CD4-positive, alpha-beta T cell (primary cell): ENCODE results near the gene FBN2. TPM values are rescaled to one million over a fixed set of nuclear protein-coding genes. Genes with fewer than 3 reads are reported as not detected.
"Not testable (repeated sequence)": the region's sequence is repeated elsewhere in the genome, so short reads cannot be mapped to it uniquely, and the experiment has no call there.

Experiments used
- ATAC-seq: fragments of 200-7000 bp; cut with Tn5 transposase; one replicate; pipeline ENCODE4 v1.10.0; 2022; ENCODE audit warnings: mild to moderate bottlenecking; ENCODE audit not compliant: poor library complexity
- CTCF ChIA-PET: fragments of 350-600 bp; sonication (Branson Sonifier 250); formaldehyde crosslinking; loops from one replicate; lab custom pipeline; 2021; ENCODE audit warnings: antibody characterized with exemption, inconsistent platforms; lab: Charles Lee
- POLR2A ChIA-PET: fragments of 350-600 bp; sonication (Branson Sonifier 250); formaldehyde crosslinking; loops from one replicate; lab custom pipeline; 2021; ENCODE audit warnings: antibody characterized with exemption, inconsistent platforms; lab: Charles Lee
- DNase-seq, 14 experiments: peaks; one replicate each; pipeline ENCODE4 v3.0.0-alpha.2; 2013 to 2020; ENCODE audit warnings: mixed read lengths in 2 of 14
- H3K27ac ChIP-seq, 2 donors: one replicate each; pipeline versions ENCODE4 v1.5.1 to v1.7.0; 2013; ENCODE audit warnings: low read length in 2 of 2, low read depth in 1 of 2, mild to moderate bottlenecking in 1 of 2
- H3K27me3 ChIP-seq, 2 experiments: 1 replicate in 1 of 2; 2 replicates in 1 of 2; pipeline versions ENCODE4 v1.6.1 to v1.7.0; 2013; ENCODE audit warnings: low read length in 2 of 2, control low read depth in 1 of 2, mild to moderate bottlenecking in 1 of 2, moderate library complexity in 1 of 2; ENCODE audit not compliant: insufficient read depth in 2 of 2, control insufficient read depth in 1 of 2
- H3K36me3 ChIP-seq: one replicate; pipeline ENCODE4 v1.6.1; 2013; ENCODE audit warnings: low read length, control low read depth; ENCODE audit not compliant: insufficient read depth
- H3K4me1 ChIP-seq: one replicate; pipeline ENCODE4 v1.6.1; 2013; ENCODE audit warnings: low read length, control low read depth; ENCODE audit not compliant: insufficient read depth
- H3K4me3 ChIP-seq: one replicate; pipeline ENCODE4 v1.5.1; 2013; ENCODE audit warnings: mild to moderate bottlenecking, low read length, moderate library complexity
- H3K9me3 ChIP-seq, 2 experiments: 1 replicate in 1 of 2; 2 replicates in 1 of 2; pipeline versions ENCODE4 v1.6.1 to v1.7.0; 2013; ENCODE audit warnings: low read length in 2 of 2, mild to moderate bottlenecking in 2 of 2, control low read depth in 1 of 2, moderate library complexity in 1 of 2; ENCODE audit not compliant: control insufficient read depth in 1 of 2, insufficient read depth in 1 of 2
- H3K27ac Mint-ChIP-seq: one replicate; pipeline ENCODE4 v1.8.0; 2020; ENCODE audit warnings: mixed read lengths
- H3K27me3 Mint-ChIP-seq: one replicate; pipeline ENCODE4 v1.8.0; 2021; ENCODE audit warnings: mixed read lengths
- H3K36me3 Mint-ChIP-seq: one replicate; pipeline ENCODE4 v1.8.0; 2021; ENCODE audit warnings: low read depth, mixed read lengths
- H3K4me1 Mint-ChIP-seq: one replicate; pipeline ENCODE4 v1.8.0; 2021; ENCODE audit warnings: low read depth, mixed read lengths
- H3K4me3 Mint-ChIP-seq: one replicate; pipeline ENCODE4 v1.8.0; 2020; ENCODE audit warnings: mild to moderate bottlenecking, mixed read lengths
- H3K9me3 Mint-ChIP-seq: one replicate; pipeline ENCODE4 v1.8.0; 2020; ENCODE audit warnings: mixed read lengths
- intact Hi-C, 2 experiments: fragments of 100-400 bp; cut with DNase I in 1 of 2; cut with micrococcal nuclease in 1 of 2; formaldehyde crosslinking; loops; one replicate each; pipeline versions ENCODE4 v1.15.1 to v1.9.0; 2023 to 2025; cut with DNase I, micrococcal nuclease
- total RNA-seq, 174 experiments: library from RNA in 2 of 174; stranded (reverse) in 2 of 174; gene quantifications; one replicate each; pipeline ENCODE4 v1.2.3 and lab custom pipeline; 2021 to 2026
- TF ChIP-seq, protein P1 (sequence below): fragments of 200-600 bp; IDR thresholded peaks from one replicate; pipeline ENCODE4 v1.8.0; 2022; ENCODE audit warnings: antibody characterized with exemption, mild to moderate bottlenecking

FBN2 gene
- total RNA-seq, 2 experiments from 2014 or later, result 0.06 TPM; not detected in 1

DNA sequence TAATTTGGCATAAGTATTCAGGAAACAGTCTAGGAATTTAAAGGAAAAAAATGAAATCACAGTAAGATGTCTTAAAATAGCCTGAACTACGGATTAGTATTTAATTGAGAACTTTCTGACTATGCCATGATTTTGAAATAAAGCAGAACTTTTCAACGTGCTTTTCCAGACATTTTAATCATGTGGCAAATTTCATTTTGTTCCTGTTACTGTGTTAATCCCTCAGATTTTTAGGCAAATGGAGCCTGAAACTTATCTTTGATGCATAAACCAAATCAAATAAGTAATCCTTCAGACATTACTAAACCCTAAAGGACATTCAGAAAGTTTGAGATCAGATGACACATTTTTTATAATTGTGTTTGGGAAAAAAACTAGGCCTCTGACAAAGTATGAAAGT is 75.7 kb downstream of the FBN2 start:
- H3K4me3 ChIP-seq, result no peak overlapping the region
- POLR2A ChIA-PET, result no interaction called here
- Mint-ChIP-seq H3K4me3 (no peak overlapping the region), H3K27ac (no peak overlapping the region), H3K36me3 (no peaks in the 10 kb centered on the region), H3K27me3 (no peaks in the 10 kb centered on the region), H3K9me3 (peaks cover 5% of the 10 kb centered on the region), H3K4me1 (no peaks in the 10 kb centered on the region)
- no peak overlapping the region for H3K27ac ChIP-seq
- intact Hi-C loops, result no loop called here
- H3K36me3 ChIP-seq, result no peaks in the 10 kb centered on the region
- H3K4me1 ChIP-seq, result no peaks in the 10 kb centered on the region
- DNase-seq (no peak), ATAC-seq (no peak)
- H3K9me3 ChIP-seq, result no peaks in the 10 kb centered on the region
- TF ChIP-seq, protein P1, sequence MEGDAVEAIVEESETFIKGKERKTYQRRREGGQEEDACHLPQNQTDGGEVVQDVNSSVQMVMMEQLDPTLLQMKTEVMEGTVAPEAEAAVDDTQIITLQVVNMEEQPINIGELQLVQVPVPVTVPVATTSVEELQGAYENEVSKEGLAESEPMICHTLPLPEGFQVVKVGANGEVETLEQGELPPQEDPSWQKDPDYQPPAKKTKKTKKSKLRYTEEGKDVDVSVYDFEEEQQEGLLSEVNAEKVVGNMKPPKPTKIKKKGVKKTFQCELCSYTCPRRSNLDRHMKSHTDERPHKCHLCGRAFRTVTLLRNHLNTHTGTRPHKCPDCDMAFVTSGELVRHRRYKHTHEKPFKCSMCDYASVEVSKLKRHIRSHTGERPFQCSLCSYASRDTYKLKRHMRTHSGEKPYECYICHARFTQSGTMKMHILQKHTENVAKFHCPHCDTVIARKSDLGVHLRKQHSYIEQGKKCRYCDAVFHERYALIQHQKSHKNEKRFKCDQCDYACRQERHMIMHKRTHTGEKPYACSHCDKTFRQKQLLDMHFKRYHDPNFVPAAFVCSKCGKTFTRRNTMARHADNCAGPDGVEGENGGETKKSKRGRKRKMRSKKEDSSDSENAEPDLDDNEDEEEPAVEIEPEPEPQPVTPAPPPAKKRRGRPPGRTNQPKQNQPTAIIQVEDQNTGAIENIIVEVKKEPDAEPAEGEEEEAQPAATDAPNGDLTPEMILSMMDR, result no peak
- CTCF ChIA-PET, result no interaction called here
- no peaks in the 10 kb centered on the region for H3K27me3 ChIP-seq

DNA sequence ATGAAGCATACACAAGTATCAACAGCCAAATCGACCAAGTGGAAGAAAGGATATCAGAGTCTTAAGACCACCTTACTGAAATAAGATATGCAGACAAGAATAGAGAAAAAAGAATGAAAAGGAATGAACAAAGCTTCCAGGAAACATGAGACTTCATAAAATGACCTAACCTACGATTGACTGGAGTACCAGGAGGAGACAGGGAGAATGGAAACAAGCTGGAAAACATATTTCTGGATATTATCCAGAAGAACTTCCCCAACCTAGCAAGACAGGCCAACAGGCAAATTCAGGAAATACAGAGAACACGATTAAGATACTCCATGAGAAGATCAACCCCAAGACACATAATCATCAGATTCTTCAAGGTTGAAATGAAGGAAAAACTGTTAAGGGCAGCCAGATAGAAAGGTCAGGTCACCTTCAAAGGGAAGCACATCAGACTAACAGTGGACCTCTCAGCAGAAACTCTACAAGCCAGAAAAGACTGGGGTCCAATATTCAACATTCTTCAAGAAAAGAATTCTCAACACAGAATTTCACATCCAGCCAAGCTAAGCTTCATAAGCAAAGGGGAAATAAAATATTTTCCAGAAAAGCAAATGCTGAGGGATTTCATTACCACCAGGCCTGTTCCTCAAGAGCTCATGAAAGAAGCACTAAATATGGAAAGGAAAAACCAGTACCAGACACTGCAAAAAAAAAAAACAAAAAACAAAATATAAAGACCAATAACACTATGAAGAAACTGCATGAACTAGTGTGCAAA is 80.7 kb downstream of the FBN2 start:
- H3K27ac Mint-ChIP-seq, H3K4me1 Mint-ChIP-seq, H3K27ac ChIP-seq, ATAC-seq, intact Hi-C loops, CTCF ChIA-PET, H3K36me3 ChIP-seq, POLR2A ChIA-PET, H3K27me3 Mint-ChIP-seq, H3K27me3 ChIP-seq, H3K4me3 ChIP-seq, H3K4me1 ChIP-seq, DNase-seq, H3K9me3 Mint-ChIP-seq, H3K4me3 Mint-ChIP-seq, H3K36me3 Mint-ChIP-seq: not testable (repeated sequence)
- peaks cover 0 to 11% of the 10 kb centered on the region in 2 experiments for H3K9me3 ChIP-seq

DNA sequence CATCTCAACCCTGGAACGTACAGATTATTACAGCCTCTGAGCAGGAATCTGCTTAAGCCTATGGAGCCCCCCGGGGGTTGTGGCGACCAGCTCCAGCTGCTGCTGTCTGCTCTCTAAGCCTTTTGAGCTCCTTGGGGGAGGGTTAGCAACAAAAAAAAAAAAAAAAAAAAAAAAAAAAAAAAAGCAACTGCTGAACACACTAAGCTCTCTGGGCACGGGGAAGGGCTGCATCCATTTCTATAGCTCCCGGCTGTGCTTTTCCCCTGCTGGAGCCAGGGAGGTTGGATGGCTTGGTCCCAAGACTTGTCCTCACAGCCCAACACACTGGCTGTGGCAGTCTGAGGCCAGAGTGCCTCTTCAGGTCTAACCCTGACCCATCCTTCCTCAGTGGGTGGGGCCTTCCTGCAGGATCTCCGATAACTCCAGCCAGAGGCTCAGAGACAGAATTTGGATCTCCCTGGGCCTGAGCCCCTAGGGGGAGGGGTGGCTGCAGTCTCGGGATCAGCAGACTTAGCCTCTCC is 82.1 kb downstream of the FBN2 start:
- CTCF ChIA-PET, result no interaction called here

More for the DNA sequence above, 82.1 kb downstream of the FBN2 start:
- Histone ChIP-seq H3K4me3 (no peak overlapping the region), H3K36me3 (no peaks in the 10 kb centered on the region), H3K27me3 (peaks cover 0 to 2% of the 10 kb centered on the region in 2 experiments), H3K27ac (no peak overlapping the region), H3K9me3 (peaks cover 0 to 15% of the 10 kb centered on the region in 2 experiments), H3K4me1 (no peaks in the 10 kb centered on the region)
- Mint-ChIP-seq H3K36me3 (no peaks in the 10 kb centered on the region), H3K27ac (no peak overlapping the region), H3K4me3 (no peak overlapping the region), H3K27me3 (no peaks in the 10 kb centered on the region), H3K9me3 (peaks cover 9% of the 10 kb centered on the region), H3K4me1 (no peaks in the 10 kb centered on the region)
- ATAC-seq (no peak), DNase-seq (no peak)
- TF ChIP-seq, protein P1, result no peak
- POLR2A ChIA-PET, result no interaction called here
- intact Hi-C loops, result no loop called here
